Coronary artery (tissue), 2 donors: ENCODE measurements around the gene DCBLD2.

Experiments
- DNase-seq: peaks from one replicate; pipeline ENCODE4 v3.0.0-alpha.2; 2017; ENCODE audit warnings: low spot score
- H3K27ac ChIP-seq, 2 donors: fragments of 200-600 bp; sonication (generic); one replicate each; pipeline ENCODE4 v1.5.1; 2016 to 2019
- H3K4me3 ChIP-seq: fragments of 200-600 bp; sonication (generic); 2 replicates; pipeline ENCODE4 v1.5.1; 2016; ENCODE audit warnings: mild to moderate bottlenecking, moderate library complexity
- TF ChIP-seq, protein P1 (sequence below): fragments of 200-600 bp; sonication (generic); IDR thresholded peaks from one replicate; pipeline ENCODE4 v1.5.1; 2019; ENCODE audit warnings: antibody characterized with exemption

The DCBLD2 gene

GRCh38 chr3:98769448-98769847 is 132.0 kb downstream of the DCBLD2 start:
- H3K27ac ChIP-seq, result no peak overlapping the region

GRCh38 chr3:98768961-98769360 is 132.5 kb downstream of the DCBLD2 start:
- no peak overlapping the region for H3K27ac ChIP-seq
- TF ChIP-seq, protein P1, sequence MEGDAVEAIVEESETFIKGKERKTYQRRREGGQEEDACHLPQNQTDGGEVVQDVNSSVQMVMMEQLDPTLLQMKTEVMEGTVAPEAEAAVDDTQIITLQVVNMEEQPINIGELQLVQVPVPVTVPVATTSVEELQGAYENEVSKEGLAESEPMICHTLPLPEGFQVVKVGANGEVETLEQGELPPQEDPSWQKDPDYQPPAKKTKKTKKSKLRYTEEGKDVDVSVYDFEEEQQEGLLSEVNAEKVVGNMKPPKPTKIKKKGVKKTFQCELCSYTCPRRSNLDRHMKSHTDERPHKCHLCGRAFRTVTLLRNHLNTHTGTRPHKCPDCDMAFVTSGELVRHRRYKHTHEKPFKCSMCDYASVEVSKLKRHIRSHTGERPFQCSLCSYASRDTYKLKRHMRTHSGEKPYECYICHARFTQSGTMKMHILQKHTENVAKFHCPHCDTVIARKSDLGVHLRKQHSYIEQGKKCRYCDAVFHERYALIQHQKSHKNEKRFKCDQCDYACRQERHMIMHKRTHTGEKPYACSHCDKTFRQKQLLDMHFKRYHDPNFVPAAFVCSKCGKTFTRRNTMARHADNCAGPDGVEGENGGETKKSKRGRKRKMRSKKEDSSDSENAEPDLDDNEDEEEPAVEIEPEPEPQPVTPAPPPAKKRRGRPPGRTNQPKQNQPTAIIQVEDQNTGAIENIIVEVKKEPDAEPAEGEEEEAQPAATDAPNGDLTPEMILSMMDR, result no peak
- no peak for DNase-seq
- no peak overlapping the region for H3K4me3 ChIP-seq

More at GRCh38 chr3:98769448-98769847, 132.0 kb downstream of the DCBLD2 start:
- no peak for DNase-seq
- H3K4me3 ChIP-seq, result no peak overlapping the region
- TF ChIP-seq, protein P1, result no peak

DNA sequence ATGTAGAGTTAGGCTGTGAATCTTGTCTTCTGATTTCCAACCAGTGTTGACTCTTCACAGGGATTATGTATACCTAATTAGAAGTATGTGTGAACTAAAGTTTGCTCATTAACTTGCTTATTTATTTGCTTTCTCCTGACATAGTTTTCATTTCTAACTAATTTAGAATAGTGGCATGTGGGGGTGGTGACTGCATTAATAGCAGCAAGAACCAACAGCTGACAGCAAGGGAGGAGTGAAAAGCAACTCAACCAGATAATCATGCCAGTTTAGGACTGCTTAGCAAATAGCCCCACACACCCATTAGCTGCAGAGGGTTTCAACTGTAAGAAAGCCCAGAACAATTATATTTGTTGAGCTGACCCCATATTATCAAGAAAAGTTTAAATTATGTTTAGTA is 134.6 kb downstream of the DCBLD2 start:
- Histone ChIP-seq H3K27ac (no peak overlapping the region), H3K4me3 (no peak overlapping the region)
- TF ChIP-seq, protein P1, result no peak
- no peak for DNase-seq

DNA sequence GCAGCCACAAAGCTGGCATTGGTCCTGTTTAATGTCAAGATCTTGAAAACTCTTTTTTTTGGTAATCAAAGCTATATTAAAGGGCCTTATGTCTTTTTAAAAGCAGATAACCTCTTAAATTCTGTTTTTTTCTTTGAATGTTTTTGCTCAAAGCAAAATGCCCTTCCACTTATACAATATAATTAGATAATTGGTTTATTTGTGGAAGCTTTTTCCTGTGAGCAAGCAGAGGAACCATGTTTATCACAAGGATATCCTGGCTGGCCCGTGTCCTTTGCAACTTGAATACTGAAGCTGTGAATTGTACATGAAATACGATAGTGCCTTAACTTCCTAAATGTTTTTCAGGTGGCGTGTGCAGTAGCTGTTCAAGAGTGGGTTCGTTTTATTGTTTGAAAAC is 135.8 kb downstream of the DCBLD2 start:
- TF ChIP-seq, protein P1, result no peak
- no peak for DNase-seq
- Histone ChIP-seq H3K27ac (no peak overlapping the region), H3K4me3 (no peak overlapping the region)

DNA sequence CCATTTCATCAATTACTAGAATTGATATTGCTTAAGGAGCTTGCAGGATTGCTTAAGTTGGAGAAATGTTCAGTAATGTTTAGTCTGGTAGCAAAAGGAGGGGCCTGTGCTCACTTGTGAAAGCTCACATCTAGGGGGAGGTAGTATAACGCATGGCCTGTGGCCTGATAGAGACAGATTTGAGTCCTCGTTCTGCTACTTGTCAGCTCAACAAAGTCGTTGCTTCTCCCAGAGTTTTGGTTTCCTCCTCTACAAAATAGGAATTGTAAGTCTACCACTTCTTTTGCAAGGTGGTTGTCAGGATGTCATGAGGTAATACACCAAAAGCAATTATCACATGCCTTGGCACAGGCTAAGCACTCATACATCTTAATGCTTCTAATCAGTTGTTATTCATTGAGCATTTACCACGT is 137.0 kb downstream of the DCBLD2 start:
- no peak overlapping the region for H3K27ac ChIP-seq
- TF ChIP-seq, protein P1, result no peak
- no peak for DNase-seq
- H3K4me3 ChIP-seq, result peak overlapping the region; percentile 22

- DNase-seq, result no peak
- TF ChIP-seq, protein P1, result no peak
- peak overlapping the region; percentile 22 for H3K4me3 ChIP-seq
- H3K27ac ChIP-seq, result peak overlapping the region in 1 of 2 donors; percentile 57
Measured at GRCh38 chr3:98763819-98764418, 137.6 kb downstream of the DCBLD2 start.

GRCh38 chr3:98763076-98763475 is 138.4 kb downstream of the DCBLD2 start, which contains the start of gene ST3GAL6:
TSS of gene ST3GAL6 (plus strand) at chr3:98763340. CDS start at chr3:98768441, 5,101 bp downstream.
- TF ChIP-seq, protein P1, result no peak
- peak within 1 kb of the TSS in 1 of 2 donors; percentile 65 for H3K27ac ChIP-seq
- H3K4me3 ChIP-seq, result peak within 1 kb of the TSS; percentile 22
- DNase-seq, result no peak
